ENCODE measurements around the gene ZCCHC17.

Gene ZCCHC17

DNA sequence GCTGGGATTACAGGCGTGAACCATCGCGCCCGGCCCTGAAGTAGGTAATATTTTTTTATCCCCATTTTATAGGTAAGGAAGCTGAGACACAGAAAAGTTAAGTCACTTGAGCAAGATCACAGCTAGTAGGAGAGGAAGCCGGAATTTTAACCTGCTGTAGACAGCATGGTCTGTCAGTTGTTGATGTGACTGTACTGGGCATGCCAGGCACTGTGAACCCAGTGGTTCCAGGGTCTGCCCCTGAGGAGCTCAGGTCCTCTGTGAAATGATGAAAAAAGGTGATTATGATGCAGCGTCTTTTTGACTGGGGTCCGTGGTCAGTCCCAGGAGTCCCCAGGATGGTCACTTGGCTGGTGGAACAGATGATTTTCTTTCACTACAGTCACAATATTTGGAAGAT lies 92.8 kb downstream of the ZCCHC17 start:
- in situ Hi-C loops (cut with MboI; ENCODE audit: low sequenced_read_pairs): loop anchor here (10.0 kb wide), 1 partner anchor 165 kb away; no protein-coding TSS in a partner anchor

DNA sequence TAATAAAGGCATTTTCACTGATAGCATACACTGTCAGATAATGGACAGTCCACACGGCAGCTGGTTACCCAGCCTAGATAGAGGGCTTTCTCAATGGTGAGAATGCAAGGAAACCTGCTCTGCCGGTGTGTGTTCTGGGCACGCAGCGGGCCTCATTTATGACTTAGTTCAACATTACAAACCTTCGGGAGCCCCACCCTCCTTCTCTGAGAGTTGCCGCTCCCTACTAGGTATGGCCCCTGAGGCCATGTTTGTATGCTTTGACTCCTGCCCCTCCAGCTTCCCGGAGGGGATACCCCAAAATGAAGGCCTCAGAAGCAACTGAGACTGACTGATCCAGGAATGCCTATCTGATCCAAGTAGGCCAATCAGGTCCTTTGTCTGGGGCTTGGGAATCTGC lies 93.2 kb downstream of the ZCCHC17 start:
- in situ Hi-C loops (cut with MboI; ENCODE audit: low sequenced_read_pairs): loop anchor here (10.0 kb wide), 1 partner anchor 165 kb away; no protein-coding TSS in a partner anchor

DNA sequence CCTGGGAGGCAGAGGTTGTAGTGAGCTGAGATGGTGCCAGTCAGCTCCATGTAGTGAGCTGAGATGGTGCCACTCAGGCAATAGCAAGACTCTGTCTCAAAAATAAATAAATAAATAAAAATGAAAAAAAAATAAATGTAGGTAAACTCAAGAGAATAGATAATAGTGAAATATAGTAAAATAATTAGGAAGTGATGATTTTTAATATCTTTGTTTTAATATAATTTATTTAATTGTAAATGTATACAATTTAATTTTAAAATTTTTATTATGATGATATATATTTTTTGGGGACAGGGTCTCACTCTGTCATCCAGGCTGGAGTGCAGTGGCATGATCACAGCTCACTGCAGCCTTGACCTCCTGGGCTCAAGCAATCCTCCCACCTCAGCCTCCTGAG lies 96.6 kb downstream of the ZCCHC17 start:
- in situ Hi-C loops (cut with MboI; ENCODE audit: low sequenced_read_pairs): loop anchor here (10.0 kb wide), 1 partner anchor 161 kb away; no protein-coding TSS in a partner anchor

DNA sequence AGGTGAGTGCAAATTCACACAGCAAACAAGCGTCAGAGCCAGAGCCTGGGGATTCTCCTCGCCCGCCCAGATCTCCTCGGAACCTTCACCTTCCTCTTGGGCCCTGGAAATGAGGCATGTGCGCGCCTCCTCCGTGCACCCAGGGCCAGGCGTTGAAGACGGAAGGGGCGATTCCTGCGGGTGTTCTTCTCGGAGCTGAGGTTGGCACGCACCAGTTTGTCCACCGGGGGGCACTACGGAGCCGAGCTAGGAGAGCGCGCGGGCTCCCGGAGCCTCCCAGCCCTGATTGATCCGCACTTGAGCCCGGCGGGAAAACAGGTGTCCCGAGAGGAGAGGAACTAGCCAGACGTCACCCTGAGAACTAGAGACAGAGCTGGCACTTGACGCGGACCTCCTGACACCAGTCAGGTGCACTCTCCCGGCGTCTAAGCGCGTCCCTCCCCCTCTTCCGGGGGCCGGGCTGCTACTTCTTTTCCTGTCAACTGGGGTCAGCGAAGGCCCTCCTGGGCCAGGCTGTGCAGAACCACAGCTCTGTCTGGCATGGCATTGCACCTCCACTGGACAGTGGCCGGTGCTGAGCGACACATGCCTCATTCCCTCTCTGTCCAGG lies 97.9 kb downstream of the ZCCHC17 start:
- in situ Hi-C loops (cut with MboI; ENCODE audit: low sequenced_read_pairs): loop anchor here (10.0 kb wide), 1 partner anchor 160 kb away; no protein-coding TSS in a partner anchor

DNA sequence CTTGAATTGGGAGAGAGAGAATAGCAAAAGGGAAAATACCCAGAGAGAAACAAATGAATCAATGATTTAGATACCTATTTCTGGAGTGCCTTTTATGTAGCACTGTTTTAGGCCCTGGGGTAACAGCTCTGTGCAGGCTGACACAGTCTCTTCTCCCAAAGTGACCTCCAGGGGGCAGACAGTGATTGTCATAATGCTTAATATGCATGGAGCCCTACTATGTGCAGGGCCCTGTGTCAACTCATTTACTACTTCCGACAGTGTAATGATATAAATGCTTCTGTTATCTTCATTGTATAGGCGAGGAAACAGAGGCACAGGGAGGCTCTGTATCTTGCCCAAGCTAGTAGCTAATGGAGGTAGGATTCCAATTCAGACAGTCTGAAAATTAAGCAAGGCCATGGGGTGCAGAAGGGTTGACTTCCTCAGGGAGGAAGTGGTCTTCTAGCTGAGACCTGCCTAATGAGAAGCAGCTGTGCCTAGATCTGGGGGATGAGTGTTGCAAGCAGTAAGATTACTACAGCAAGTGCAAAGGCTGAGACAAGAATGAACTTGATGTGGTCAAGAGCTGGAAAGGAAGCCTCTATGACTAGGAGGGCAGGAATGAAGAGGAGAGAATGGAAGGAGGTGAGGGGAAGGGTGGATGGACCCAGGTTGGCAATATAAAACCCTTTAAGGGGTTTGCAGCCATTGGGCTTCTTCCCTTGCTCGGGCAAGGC lies 100.0 kb downstream of the ZCCHC17 start:
- in situ Hi-C loops (cut with MboI; ENCODE audit: low sequenced_read_pairs): loop anchor here (10.0 kb wide), 1 partner anchor 158 kb away; no protein-coding TSS in a partner anchor

DNA sequence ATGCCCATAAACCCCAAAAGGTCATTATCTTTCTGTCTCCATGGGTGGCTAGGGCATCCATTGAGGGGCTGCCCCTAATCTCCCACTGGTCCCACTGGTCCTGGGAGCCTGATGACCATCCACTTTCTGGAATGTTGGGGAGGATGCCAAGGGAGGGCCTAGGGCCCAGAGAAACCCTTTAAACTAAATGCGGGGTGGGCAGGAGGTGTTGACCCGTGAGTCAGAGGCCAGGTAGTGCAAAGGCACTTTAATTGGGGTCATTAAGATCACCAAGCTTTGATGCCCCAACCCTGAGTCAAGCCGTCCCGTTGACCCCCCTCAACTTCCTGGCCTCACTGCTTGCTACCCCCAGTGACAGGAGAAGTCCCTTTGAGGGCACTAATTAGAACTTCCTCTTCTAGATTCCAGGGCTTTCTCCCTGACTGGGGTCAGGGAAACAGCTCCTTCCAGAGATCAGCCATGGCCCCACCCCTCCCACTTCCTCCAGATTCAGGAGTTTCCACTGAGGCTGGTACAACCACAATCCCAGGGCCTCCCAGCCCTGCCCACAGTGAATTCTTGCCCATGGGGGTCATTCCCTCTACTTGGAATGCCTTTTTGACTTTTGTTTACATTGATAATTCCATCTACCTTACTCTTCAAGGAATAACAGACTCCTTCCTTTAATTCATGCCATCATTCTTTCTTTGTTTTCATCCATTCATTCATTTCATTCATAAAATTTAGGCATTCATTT lies 100.7 kb downstream of the ZCCHC17 start:
- in situ Hi-C loops (cut with MboI; ENCODE audit: low sequenced_read_pairs): loop anchor here (10.0 kb wide), 1 partner anchor 157 kb away; no protein-coding TSS in a partner anchor

DNA sequence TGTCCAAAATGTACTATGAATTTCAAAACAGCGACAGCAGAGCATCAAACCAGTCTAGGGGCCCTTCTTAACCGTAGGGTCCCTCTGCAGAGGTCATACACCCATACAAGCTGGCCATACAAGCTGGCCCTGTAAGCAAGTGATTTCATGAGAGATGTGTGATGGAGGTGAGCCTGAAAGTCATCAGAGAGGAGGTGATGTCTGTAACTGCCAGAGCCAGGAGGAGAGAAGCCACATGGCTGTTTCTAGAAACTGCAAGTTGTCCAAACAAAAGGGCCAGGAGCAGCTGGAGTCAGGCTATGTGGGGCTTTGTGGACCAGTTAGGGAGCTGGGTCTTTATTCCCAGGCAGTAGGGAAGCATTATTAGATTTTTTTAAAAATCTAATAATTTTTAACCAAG lies 101.4 kb downstream of the ZCCHC17 start:
- in situ Hi-C loops (cut with MboI; ENCODE audit: low sequenced_read_pairs): loop anchor here (10.0 kb wide), 1 partner anchor 157 kb away; no protein-coding TSS in a partner anchor

DNA sequence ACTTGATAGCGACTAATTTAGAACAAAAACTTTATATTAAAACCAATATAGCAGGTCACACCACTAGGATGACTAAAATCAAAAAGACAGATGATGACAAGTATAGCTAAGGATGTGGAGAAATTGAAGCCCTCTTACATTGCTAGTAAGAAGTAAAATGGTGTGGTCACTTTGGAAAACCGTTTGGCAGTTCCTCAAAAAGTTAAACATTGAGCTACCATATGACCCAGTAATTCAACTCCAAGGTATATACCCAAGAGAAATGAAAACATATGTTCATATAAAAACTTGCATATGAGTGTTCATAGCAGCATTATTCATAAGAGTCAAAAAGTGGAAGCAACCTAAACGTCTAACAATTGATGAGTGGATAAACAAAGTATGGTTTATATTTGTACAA lies 103.1 kb downstream of the ZCCHC17 start:
- in situ Hi-C loops (cut with MboI; ENCODE audit: low sequenced_read_pairs): loop anchor here (10.0 kb wide), 1 partner anchor 155 kb away; no protein-coding TSS in a partner anchor

DNA sequence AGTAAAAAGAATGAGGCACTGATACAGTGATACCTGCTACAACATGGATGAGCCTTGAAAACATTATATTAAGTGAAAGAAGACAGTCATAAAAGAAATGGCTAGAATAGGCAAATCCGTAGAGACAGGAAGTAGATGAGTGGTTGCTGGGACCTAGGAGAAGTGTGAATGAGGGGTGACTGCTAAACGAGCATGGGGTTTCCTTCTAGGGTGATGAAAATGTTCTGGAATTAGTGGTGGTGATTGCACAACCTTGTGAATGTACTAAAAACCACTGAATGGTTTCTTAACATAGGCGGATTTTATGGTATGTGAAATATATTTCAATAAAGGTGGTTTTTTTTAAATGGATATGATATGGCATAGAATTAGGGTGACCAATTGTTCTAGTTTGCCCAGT lies 103.6 kb downstream of the ZCCHC17 start:
- in situ Hi-C loops (cut with MboI; ENCODE audit: low sequenced_read_pairs): no loop called here

DNA sequence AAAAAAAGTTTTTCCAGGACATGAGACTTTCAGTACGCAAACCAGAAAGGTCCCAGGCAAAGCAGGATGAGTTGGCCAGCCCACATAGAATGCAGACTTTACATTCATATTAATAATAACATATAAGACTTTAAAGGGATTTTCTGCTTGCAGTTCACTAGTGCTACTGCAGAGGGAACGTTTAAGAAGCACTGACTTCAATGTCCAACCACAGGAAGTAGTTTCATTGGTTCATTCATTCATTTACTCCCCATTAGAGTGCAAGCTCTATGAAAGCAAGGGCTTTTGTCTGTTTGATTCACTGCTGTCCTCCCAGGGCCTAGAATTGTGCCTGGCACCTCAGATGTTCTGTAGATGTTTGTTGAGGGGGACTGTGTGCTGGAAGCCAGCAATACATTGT lies 104.4 kb downstream of the ZCCHC17 start:
- in situ Hi-C loops (cut with MboI; ENCODE audit: low sequenced_read_pairs): no loop called here

DNA sequence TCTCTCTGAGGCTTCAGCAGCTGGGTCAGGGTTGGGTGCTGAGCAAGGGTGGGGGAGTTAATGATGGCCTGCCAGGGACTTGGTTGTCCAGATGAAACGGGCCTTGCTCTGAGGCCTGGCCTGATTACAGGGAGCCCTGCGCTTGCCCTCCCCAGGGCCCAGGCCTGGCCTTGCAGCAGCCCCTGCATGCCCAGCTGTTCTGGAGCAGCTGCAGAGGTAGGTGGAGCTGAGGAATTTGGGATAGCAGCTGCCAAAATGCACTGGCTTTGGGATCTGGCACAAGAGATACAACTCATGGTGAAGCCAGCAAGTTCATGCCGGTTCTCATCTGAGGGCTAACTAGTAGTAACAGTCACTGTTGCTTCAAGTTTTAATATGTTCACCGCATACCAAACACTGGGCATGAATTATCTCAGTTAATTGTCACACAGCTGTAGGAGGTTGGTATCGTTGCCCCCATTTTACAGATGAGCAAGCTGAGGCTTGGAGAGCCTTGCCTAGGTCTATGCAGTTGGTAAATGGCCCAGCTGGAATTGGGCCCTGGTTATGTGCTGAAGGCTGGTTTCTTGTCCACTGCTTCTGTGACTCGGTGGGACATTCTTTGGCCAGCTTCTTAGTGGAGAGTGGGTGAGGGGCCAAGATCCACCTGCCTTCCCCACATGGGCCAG lies 108.9 kb downstream of the ZCCHC17 start:
- in situ Hi-C loops (cut with MboI; ENCODE audit: low sequenced_read_pairs): no loop called here

DNA sequence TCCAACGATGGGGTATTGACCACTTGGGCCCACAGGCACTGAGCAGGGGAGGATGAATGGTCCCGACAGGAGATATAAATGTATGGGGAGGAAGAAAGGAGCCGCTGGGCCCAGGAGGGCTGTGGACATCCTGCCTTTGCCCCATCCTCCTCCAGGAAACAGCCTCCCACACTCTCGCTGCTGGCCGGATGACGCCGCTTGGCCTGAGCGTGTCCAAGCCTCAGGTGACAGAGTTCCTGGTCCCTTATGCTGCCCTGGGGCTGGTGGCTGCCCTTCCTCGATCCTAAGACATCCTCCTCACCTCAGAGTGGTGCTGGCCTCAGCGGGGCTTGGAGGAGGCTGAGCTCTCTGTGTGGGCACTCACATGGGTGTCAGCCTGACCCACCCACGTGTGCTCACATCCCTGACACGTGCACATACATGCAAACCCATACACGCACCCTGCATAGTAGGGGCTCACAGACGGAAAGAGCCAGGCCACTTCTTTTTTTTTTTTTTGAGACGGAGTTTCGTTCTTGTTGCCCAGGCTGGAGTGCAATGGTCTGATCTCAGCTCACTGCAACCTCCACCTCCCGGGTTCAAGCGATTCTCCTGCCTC lies 110.3 kb downstream of the ZCCHC17 start:
- in situ Hi-C loops (cut with MboI; ENCODE audit: low sequenced_read_pairs): no loop called here

DNA sequence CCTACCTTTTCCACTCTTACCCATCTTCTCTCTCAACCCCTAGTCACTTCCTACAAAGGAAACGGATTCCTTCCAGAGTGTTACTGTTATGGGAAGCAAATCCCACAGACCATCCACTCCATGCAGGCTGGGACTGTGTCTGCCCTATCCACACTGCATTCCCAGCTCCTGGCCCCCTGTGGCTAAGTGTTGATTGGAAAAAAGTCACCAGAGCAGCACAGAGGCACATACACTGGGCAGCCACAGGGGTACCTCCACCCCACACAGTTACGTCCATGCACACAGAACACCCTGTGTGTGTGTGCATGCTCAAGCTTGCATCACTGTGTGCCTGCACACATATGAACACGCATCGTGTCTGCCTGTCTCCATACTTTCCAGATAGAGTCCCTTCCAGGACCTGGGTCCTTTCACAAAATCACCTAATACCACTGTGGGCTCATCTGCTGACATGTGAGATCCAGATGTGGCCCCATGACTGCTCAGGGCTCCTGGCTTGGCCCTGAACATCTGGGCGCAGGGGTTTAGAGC lies 112.0 kb downstream of the ZCCHC17 start:
- in situ Hi-C loops (cut with MboI; ENCODE audit: low sequenced_read_pairs): no loop called here

DNA sequence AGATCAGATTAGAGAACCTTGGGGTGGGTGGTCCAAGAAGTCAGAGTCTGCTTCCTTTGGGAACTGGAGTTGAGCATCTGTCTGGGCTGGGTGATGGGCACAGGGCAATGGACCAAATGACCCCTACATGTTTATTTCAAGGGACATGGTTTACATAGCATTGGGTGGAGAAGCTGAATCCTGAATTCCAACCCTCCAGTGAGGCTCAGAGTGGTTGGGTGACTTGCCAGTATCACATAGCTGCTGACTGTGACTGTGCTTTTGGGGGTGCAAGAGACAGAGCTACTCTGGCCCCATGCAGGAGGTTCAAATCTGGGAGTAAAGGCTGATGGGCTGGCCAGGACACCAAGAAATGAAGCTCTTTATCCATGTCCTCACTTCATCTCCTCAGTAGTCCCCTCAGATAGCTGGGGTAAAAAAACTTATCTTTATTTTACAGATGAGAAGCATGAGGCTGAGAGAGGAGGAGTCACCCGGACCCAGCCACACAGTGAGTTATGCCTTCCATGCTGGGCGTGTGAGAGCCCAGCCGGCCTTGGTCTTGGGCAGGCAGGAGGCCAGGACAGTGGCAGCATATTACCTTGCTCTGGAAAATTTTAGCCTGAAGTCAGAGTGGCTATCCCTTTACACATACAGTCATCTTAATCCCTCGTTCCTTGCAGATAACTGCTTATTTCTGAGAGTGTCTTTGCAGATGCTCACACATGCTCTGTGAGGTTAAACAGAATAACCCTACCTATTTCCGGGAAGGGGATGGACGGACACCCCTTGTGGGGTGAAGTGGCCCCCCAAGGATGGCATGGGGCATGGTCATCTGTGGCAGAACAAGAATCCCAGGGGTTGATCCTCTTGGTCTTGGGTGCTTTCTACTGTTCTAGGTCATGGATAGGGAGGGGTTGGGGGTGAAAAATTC lies 113.4 kb downstream of the ZCCHC17 start:
- in situ Hi-C loops (cut with MboI; ENCODE audit: low sequenced_read_pairs): no loop called here

DNA sequence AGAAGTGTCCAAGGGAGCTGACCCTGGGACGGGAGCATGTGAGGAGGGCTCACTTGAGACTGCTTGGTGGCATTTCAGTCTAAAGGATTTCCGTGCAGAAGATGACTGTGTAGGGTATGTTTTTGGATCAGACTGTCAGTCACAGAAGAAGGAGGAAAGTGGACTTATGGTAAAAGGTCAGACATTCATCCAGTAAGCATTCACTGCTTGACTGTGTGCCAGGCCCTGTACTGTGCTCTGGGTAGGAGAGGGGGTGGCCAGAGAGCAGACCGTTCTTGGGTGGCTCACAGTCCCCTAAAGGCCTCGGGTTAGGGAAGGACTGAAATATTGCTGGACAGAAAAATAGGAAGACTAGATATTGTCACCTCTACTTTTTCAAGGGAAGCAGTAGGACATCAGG lies 114.0 kb downstream of the ZCCHC17 start:
- in situ Hi-C loops (cut with MboI; ENCODE audit: low sequenced_read_pairs): no loop called here

DNA sequence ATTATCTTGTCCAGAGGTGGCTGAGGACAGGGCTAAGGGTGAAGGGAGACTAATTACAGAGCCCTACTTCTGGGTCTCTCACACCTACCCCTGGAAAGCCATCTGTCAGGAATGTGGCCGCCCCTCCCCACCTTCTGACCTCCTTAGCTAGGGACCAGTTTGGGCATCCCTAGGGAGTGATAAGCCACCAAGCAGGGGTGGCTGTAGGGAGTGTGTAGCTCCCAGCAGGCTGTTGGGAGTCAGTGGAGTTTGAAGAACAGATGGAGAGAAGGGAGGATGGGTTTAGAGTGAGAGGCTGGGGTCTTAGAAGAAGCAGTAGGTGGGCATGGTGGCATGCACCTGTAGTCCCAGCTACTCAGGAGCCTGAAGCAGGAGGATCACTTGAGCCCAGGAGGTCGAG lies 115.4 kb downstream of the ZCCHC17 start:
- in situ Hi-C loops (cut with MboI; ENCODE audit: low sequenced_read_pairs): no loop called here

DNA sequence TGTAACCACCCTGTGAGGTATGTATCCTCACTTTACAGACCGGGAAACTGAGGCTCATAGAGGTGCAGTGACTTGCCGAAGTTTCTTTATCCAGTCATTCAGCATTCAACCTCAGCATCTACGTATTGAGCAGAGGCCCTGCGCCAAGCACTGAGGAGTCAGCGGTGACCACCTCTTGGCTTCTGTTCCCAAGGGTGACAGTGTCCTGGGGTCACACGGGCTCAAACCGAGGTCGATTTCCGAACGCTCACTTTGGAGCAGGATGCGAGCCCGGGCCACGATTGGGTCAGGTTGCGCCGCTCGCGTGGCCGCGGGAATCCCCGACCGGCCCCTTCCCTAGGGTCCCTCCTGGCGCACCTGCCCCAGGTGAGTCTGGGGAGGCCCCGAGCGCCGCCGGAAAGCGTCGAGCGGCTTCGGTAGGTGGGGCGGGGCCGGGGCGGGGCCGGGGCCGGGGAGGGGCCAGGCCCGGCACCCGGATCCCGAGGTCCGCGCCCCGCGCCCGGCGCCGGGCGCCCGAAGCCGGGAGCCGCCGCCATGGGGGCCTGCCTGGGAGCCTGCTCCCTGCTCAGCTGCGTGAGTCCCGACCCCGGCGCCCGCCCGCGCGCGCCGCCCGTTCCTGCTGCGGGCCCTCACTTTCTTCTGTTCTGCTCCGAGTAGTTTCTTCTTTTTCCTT lies 116.0 kb downstream of the ZCCHC17 start, which contains the start of gene SERINC2:
TSS of gene SERINC2 (plus strand) at position 482 of the 673 bp plus-strand sequence. CDS start at position 535, 53 bp downstream.
- in situ Hi-C loops (cut with MboI; ENCODE audit: low sequenced_read_pairs): no loop called here

DNA sequence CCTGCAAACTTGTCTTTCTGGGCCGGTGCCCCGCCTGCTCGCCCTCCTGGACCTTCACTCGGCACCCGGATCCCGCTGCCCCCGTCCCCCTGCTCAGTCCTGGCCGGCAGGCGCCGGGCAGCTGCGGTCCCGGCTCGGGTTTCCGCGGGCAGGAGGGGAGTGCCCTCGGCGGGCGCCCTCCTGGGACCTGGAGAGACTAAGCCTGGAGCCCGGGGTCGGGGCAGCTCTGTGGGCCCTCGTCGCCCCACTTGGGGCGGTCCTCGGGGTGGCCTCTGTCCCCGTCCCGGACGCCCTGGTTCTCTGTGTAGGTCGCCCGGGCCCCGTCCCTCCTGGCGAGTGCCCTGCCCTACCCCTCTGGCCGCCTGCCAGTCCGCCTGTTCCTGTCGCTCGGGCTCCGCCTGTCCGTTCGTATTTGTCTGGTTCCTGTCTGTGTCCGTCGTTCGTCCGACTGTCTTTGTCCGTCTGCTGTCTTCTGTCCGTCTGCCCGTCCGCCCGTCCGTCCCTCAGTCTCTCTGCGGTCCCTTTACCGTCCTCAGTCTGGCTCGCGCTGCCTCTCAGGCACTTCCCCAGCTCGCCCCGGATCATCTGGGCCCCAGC lies 116.7 kb downstream of the ZCCHC17 start:
- in situ Hi-C loops (cut with MboI; ENCODE audit: low sequenced_read_pairs): no loop called here
